GDM1 (cell line): ENCODE data around the gene PRAMEF10.
"Not testable (repeated sequence)": the region's sequence is repeated elsewhere in the genome, so short reads cannot be mapped to it uniquely, and the experiment has no call there.

Experiments used
- DNase-seq: peaks from one replicate; lab custom pipeline; 2025; lab: John Stamatoyannopoulos, UW

PRAMEF10 gene

GRCh38 chr1:12898170-12898569 lies at the start of gene PRAMEF10:
Gene PRAMEF10, minus strand, starts transcription at chr1:12898270. Its CDS starts 2,423 bp downstream, at chr1:12895847.
- not testable (repeated sequence) for DNase-seq

- not testable (repeated sequence) for DNase-seq
These were observed 49.4 kb upstream of the PRAMEF10 start, which contains the start of gene PRAMEF6 for GRCh38 chr1:12947480-12947879. Gene PRAMEF6, minus strand, starts transcription at chr1:12947580. Its CDS starts 5,062 bp downstream, at chr1:12942518.

- DNase-seq, result not testable (repeated sequence)
These were observed 26.3 kb upstream of the PRAMEF10 start for GRCh38 chr1:12924368-12924767.

- not testable (repeated sequence) for DNase-seq
These were observed 23.7 kb upstream of the PRAMEF10 start for GRCh38 chr1:12921749-12922148.

- not testable (repeated sequence) for DNase-seq
These were observed 18.2 kb upstream of the PRAMEF10 start, which contains the start of gene PRAMEF7 for GRCh38 chr1:12916310-12916709. Gene PRAMEF7, plus strand, starts transcription at chr1:12916610. Its CDS starts 1,083 bp downstream, at chr1:12917693.

- DNase-seq, result not testable (repeated sequence)
These were observed 5.9 kb upstream of the PRAMEF10 start for GRCh38 chr1:12903793-12904572.

GRCh38 chr1:12899186-12899585 lies 1.1 kb upstream of the PRAMEF10 start:
- DNase-seq, result not testable (repeated sequence)

- DNase-seq, result not testable (repeated sequence)
These were observed 12.0 kb downstream of the PRAMEF10 start, which contains the start of gene PRAMEF4 for GRCh38 chr1:12886101-12886500. Gene PRAMEF4, minus strand, starts transcription at chr1:12886201. Its CDS starts 2,807 bp downstream, at chr1:12883394.

GRCh38 chr1:12878453-12878852 lies 19.6 kb downstream of the PRAMEF10 start:
- not testable (repeated sequence) for DNase-seq

GRCh38 chr1:12863131-12863880 lies 34.8 kb downstream of the PRAMEF10 start:
- not testable (repeated sequence) for DNase-seq

GRCh38 chr1:12856786-12857185 lies 41.3 kb downstream of the PRAMEF10 start, which contains the start of gene PRAMEF2:
Gene PRAMEF2, plus strand, starts transcription at chr1:12857086. Its CDS starts 1,924 bp downstream, at chr1:12859010.
- DNase-seq, result not testable (repeated sequence)

- no peak for DNase-seq
These were observed 46.3 kb downstream of the PRAMEF10 start for GRCh38 chr1:12851779-12852178.

- DNase-seq, result not testable (repeated sequence)
These were observed 49.5 kb downstream of the PRAMEF10 start, which contains the start of gene HNRNPCL1 for GRCh38 chr1:12848620-12849019. Gene HNRNPCL1, minus strand, starts transcription at chr1:12848720. Its CDS starts 431 bp downstream, at chr1:12848289.
